HG02610 (cell line): ENCODE data around the gene CGB2.
"Not testable (repeated sequence)": the region's sequence is repeated elsewhere in the genome, so short reads cannot be mapped to it uniquely, and the experiment has no call there.

Experiments
- ATAC-seq: cut with Tn5 transposase; IDR thresholded peaks from one replicate; pipeline ENCODE4 v1.9.1; 2021; ENCODE audit warnings: mild to moderate bottlenecking, moderate library complexity; ENCODE audit not compliant: unreplicated experiment

The CGB2 gene

DNA sequence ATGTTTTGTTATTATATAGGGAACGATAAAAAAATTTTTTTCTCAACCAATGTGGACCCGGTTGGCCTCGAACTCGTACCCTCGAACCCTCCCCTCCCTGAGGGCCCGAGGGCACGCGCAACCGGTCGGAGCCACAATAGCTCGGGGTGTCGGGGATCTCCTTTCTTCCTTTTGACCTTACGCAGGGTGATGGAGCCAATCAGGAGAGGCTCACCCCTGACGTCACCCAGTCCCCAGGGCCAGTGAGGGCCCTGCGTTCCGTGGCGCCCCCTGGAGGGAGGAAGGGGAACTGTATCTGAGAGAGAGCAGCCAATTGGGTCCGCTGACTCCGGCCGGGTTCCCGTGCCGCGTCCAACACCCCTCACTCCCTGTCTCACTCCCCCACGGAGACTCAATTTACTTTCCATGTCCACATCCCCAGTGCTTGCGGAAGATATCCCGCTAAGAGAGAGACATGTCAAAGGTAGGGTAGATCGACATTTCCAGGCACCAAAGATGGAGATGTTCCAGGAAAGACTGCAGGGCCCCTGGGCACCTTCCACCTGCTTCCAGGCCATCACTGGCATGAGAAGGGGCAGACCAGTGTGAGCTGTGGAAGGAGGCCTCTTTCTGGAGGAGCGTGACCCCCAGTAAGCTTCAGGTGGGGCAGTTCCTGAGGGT, at the start of gene CGB2:
Gene CGB2, plus strand, starts transcription at position 249 of the 660 bp plus-strand sequence. Its CDS starts 206 bp downstream, at position 455.
- not testable (repeated sequence) for ATAC-seq

DNA sequence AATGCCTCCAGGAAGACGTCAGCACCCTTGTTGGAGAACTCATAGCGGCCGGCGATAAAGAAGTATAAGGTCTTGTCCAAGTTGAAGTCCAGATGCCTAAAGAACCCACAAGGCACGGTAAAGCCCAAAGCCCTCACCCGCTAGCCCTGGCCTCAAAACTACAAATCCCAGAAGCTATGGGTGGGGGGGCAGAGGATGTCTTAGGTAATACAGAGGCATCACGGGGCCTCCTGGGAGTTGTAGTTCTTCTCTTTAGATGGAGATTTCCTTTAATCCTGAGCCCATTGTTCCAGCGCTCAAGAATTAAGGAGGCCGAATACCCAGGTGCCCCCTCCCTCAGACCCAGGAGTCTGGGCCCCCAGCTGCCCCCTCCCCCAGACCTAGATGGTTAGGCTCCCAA, 49.4 kb upstream of the CGB2 start:
- ATAC-seq = no peak

DNA sequence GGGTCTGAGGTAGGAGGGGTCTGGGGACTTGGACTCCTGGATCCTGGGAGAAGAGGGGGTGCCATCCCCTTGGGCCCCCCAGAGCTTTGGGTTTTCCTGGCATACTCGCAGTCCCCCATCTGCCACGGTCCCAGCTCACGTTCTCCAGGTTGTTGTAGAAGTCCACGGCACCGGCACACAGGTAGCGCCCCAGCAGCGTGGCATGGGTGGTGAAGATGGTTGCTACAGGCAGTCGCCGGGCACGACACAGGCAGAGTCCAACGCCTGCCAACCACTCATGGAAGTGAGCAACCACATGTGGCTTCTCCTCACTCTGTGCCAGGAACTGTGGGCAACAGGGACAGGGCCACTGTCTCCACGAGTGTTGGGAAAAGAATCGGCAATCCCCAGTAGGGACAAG, 46.0 kb upstream of the CGB2 start:
- no peak for ATAC-seq

DNA sequence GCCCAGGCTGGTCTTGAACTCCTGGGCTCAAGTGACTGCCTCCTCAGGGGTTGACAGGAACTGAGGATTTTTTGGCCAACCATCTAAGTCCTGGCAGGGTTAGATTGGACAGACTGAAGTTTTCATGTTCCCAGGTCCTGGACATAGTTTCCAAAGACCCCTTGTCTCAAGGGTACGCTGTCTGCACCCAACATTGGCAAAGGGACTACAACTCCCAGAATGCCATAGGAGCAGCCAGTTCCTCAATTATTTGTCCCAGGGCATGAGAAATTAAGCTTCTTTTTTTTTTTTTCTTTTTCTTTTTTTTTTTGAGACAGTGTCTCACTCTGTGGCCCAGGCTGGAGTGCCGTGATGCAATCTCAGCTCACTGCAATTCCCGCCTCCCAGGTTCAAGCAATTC, 45.5 kb upstream of the CGB2 start:
- no peak for ATAC-seq

DNA sequence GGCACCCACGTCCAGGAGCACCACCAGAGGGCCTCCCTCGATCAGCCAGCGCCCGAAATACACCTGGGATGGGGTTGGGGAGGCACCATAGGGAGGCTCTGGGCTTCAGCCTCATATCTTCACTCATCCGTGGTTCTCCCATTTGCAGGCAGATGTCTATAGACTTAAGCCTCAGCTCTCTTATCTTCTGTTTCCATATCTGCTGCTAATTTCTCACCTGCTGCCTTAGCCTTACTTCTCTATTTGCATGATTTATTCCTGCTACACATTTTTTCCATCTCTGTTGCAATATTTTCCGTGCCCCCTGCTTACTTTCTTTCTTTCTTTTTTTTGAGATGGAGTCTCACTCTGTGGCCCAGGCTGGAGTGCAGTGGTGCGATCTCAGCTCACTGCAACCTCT, 44.4 kb upstream of the CGB2 start:
- no peak for ATAC-seq

DNA sequence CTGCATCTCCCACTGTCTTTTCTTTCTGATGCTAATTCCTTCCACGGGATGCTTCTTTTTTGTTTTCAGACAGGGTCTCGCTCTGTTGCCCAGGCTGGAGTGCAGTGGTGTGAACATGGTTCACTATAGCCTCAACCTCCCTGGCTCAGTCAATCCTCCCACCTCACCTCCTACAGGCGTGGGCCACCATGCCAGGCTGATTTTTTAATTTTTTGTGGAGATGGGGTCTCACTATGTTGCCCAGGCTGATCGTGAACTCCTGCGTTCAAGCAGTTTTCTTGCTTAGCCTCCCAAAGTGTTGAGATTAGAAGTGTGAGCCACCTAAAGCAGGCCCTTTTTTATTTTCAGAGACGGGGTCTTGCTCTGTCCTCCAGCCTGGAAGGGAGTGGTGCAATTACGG, 43.4 kb upstream of the CGB2 start:
- ATAC-seq = no peak

DNA sequence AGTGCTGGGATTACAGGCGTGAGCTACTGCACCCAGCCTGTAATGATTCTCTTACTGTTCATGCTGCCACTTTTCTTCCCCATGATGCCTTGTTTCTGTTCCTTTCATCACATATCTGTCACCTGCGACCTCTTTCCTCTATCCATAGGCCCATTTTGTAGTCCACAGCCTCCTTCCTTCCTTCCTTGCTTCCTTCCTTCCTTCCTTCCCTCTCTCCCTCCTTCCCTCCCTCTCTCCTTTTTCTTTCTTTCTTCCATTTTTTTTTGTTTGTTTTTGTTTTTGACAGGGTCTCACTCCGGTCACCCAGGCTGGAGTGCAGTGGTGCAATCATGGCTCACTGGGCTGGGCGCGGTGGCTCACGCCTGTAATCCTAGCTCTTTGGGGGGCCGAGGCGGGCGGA, 42.8 kb upstream of the CGB2 start:
- no peak for ATAC-seq

DNA sequence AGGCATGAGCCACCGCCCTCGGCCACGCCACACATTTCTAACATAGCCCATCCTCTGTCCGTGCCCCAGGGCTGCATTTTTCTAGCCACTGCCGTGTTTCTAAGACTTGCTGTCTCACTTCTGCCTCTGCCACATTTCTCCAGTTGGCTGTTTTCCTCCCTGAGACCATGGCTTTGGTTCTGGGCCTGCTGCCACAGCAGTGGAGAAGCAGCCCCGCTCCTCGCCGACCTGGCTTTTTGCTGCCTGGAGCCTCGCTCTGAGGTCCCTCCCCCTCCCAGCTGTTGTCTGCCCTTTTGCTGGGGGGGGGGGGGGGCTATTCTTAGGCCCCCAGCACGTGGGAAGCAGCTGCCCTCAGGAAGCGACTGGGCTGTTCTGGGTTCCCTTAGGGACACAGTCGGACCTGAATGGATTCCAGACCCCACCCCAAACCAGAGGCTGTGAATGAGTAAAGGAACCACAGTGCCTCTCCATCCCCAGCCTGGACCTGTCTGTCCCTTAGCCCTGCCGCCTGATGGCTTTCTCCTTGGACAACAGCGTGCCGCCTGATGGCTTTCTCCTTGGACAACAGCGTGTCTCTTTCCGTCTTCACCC, 41.9 kb upstream of the CGB2 start:
- ATAC-seq = no peak

DNA sequence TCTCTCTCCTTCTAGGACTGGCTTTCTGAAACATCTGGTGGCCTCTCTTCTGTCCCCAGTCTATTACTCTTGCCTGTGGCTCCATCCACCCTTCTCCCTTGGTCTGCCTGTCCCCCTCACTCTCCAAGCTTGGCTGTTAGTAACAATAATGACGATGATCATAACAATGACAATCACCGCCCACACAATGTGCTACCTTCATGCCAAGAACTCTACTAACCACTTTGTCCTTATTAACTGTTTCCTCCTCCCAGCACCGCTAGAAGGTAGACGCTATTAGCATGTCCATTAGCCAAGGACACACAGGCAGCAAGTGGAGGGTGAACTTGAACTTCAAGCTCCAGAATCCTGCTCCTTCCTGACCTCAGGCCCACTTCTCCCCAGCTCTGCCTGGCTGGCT, 41.3 kb upstream of the CGB2 start:
- no peak for ATAC-seq

DNA sequence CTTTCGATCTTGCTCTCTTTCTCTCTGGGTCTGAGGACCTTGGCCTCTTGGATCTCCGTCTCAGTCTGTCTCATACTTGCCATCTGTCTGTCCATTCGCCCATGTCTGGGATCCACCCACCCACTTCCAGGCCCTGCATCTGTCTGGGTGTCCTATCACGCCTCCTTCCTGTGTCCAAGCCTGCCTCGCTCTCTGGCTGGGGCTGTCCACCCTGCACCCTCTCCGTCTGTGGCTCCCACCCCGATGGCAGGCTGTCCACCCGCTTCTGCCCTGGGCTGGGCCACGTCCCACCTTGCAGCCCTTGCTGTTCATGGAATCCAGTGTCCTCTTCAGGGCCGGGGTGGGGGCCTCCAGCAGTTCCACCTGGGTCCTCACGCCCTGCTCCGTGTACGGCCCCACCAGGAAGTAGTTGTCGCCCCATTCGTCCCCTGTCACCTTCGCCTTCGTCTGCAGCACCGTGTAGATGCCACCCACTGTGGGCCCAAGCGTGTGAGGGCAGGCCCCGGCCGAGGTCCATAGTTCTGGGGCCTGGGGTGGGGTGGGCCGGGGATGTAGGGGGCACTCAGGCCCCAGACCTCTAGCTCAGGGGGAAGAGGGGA, 40.6 kb upstream of the CGB2 start:
- ATAC-seq = no peak

DNA sequence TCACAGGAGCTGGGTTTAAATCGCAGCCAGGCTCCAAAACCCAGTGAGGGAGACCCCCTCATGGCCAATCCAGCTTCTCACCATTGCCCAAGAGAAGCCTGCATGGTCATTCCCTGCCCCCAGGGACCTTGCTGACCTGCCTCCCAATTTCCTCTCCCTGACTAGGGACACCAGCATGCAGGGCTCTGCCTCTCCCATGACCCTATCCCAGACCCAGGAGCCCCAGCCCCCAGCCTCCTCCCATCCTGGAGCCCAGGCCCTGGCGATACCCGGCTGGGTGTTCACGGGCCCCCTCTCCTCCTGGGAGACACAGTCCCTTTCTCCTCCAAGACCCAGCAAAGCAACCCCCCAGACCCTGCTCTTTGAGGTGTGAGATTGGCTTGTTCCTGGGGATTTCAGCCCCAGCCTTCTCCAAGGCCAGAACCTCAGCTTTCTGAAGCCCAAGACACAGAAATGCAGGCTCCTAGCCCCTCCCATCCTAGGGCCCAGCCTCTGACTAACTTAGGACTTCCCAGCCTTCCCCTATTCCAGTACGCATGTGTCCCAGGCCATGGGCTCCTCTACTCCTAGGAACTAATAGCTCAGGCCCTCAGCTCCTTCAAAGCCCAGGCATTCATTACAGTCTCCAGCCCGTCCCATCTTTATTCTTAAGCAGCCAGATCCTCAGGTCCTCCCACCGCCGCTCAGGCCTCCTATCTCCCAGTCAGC, 39.7 kb upstream of the CGB2 start:
- ATAC-seq = no peak

DNA sequence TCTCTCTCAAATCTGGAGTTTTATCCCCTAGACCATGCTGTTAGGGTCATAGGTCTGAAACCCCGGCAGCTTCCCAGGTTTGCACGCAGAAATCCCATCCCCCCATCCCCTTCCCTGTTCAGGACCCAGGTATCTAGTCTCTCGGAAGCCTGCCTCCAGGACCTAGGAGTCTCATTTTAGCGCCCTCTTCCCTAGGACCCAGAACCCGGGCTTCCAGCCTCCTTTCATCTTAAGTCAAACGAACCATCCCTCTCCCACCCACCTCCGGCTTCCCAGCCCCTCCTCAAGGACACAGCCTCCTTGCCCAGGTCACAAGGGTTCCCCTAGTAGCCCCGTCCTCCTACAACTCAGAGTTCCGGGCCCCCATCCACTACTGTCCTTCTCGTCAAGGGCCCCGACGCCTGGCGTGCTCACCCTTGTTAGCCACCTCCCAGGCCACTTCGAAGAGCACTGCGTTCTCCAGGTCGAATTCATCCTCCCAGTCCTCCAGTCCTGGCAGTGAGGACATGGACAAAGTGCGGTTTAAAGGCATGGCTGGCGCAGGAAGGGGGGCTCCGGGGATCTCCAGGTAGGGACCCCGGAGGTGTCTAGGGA, 39.0 kb upstream of the CGB2 start:
- ATAC-seq = no peak

DNA sequence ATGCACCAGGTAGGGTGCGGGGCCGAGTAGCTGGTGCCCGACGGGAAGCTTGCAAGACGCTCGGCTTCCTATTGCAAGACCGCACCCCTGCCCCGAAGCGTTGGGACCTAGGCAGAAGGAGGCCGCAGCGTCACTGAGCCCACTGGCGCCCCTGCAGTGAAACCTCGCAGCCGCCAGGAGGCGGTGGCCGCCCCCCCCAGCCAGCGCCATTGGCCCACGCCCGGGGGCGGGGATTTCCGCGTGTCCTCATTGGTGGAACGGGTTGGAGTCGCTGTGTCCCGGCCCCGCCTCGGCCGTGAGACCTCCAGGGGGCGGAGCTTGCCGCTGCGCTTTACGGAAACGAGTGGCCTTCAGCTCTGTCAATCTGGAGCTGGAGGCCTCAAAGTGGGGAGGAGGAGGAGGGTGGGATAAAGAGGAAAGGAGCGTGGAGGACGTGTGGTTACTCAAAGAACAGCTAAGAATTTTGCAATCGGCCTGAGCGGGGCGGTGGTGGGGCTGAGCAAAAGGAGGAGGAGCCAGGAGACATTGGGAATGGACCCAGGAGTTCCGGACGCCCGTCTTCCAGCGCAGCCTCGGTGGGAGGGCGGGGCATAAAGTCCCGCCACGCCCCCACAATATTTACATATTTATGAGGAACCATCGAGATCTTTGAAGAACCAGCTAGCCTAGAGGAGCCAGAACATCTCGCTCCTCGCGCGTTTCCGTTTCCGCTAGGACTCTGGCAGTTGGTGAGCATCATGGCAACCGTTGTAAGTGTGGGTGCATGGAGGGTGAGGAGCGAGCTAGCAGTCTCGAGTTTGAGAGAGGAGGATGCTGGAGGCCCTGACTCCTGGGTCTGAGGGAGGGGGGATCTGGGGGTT, 38.3 kb upstream of the CGB2 start, which contains the start of the genes GYS1 and RUVBL2:
Gene GYS1, minus strand, starts transcription at position 135 of the 860 bp plus-strand sequence. CDS start 197 bp downstream, outside the sequence.
Gene RUVBL2, plus strand, starts transcription at position 713 of the 860 bp plus-strand sequence. Its CDS starts 25 bp downstream, at position 738.
- ATAC-seq = peak; percentile 88

DNA sequence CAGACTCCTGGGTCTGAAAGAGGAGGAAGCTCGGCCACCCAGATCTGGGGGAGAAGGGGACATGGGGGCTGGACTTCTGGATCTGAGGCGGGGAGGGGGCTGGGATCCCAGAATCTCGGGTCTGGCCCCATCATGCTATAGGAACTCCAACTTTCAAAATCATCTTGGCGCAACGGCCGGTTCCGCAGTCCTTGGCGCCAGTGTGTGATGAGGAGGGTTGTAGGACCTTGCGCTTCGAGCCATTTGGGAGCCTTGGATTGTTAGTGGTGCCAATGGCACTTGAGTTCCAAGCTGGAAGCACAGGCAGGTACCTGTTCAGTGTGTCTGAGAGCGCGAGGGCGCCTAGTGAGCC, 37.7 kb upstream of the CGB2 start:
- ATAC-seq = no peak

DNA sequence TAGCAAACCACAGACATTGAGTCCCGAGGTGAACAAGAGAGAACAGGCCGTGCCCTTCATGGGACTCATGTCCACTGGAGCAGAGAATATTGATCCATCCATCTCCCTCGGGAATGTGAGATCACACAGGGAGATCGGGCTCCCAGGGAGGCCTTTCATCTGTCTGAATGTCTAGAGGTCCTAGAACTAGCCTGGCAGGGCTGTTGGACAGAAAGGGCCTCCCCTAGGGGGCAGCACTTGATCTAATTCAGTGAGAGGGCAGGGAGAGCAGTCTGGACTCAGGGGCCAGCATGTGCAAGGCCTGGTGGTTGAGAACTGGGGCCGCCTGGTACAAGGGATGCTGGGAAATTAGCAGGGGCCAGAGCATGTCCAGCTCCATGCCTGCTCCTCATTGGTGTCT, 33.7 kb upstream of the CGB2 start:
- no peak for ATAC-seq

DNA sequence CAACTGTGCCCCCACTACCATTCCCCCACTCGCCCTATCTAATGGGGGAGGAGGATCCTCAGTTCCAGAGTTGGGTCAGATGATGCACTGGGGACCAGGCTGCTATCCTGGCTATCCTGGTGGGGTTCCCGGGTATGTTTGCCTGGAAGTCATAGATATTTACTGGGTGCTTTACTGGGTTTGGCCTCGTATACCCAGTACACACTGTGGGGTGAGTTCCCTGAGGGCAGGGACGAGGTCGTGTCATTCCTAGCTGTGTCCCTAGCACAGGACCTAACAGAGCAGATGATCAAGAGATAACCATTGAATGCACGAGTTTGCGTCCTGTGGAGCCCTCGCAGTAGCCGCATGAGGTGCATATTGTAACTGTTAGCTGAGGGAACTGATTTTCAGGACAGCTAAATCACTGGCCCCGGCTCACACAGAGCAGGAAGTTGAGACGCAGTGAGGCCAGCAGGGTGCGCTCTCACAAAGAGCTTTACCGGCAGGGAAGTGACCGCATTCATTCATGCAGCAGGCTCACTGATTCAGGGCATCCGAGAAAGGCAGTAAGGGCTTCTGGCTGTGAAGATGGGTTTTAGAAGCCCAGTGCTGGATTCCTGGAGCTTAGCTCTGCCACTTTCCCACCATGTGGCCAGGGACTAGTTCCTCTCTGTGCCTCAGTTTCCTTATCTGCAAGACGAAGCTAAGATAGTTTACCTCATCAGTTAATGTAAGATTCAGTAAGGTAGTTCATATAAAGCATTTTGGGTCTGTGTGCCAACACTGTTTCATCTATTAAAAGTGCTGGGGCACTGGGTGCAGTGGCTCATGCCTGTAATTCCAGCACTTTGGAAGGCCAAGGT, 32.0 kb upstream of the CGB2 start:
- no peak for ATAC-seq

DNA sequence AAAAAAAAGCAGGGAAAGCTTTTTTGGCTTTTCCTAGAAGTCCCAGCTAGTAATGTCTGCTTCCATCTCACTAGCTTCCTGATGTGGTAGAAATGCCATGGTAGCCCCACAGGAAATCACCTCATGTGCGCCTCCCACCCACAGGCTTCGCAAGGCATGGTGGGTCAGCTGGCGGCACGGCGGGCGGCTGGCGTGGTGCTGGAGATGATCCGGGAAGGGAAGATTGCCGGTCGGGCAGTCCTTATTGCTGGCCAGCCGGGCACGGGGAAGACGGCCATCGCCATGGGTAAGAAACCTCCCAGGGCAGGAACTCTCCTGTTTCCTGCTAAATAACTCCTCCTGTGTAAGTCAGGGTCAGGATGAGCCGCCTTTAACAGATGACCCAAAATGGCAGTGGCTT, 27.6 kb upstream of the CGB2 start:
- ATAC-seq = no peak

DNA sequence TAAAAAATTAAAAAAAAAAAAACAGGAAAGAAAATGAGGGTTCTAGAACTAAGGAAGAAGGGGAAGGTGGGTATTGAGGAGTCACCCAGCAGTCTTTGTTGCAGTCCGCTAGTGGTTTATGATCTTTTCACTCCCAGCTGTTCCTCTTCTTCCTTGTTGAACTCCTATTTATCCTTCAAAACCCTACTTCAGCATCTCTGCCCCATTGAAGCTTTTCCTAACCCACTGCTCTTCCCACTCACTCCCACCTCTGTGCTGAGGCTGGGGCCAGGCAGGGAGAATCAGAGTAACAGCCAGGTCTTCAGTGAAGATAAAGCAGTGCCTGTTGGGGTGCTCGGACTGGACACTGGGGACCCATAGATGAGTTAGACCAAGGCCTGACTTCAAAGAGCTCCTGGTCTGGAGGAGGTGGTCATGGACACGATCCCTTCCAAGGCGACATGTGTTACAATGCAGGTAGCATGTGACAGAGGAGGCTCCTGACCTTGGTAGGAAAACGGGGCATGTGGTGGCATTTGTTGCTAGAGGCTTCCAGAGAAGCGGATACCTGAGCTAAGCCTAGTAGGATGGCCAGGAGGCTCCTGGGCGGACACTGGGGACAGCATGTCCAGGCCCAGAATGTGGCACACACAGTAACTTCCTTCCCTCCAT, 26.6 kb upstream of the CGB2 start:
- ATAC-seq = no peak

DNA sequence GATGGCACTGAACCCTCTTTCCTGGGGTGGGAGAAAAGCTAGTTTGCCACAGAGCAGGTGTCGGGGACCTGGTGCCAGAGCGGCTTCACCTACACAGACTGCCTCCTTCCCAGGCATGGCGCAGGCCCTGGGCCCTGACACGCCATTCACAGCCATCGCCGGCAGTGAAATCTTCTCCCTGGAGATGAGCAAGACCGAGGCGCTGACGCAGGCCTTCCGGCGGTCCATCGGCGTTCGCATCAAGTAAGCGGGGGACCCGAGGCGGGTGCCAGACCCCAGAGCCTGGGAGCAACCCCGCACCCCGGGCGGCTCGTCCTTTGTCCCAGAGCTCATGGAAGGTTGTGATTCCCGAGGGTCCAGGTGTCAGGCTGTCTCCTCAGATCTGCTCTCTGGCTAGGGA, 24.8 kb upstream of the CGB2 start:
- ATAC-seq = no peak
